HTR-8/SVneo (cell line): ENCODE measurements around the gene TYMP.
"Not testable (repeated sequence)": the region's sequence is repeated elsewhere in the genome, so short reads cannot be mapped to it uniquely, and the experiment has no call there.

Source experiments
- DNase-seq: peaks from one replicate; pipeline ENCODE4 v3.0.0; 2011; ENCODE audit warnings: low spot score, mixed read lengths; ENCODE audit not compliant: insufficient read length
- FAIRE-seq: peaks from 2 replicates; lab custom pipeline; 2011; peaks lifted over from hg19 to GRCh38; lab: Jason Lieb, UNC

TYMP gene

DNA sequence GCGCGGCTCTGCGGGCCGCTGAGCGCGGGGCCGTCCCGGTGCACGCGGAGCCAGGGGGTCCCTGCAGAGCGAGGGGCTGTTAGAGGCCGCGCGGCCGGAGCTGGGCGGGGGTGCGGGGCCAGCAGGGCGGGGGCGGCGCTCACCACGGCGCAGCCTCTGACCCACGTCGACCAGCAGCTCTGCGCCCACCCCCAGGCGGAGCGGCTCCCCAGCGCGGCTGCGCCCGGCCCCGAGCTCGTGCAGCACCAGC is 4.0 kb downstream of the TYMP start:
- DNase-seq (no peak), FAIRE-seq (no peak)

DNA sequence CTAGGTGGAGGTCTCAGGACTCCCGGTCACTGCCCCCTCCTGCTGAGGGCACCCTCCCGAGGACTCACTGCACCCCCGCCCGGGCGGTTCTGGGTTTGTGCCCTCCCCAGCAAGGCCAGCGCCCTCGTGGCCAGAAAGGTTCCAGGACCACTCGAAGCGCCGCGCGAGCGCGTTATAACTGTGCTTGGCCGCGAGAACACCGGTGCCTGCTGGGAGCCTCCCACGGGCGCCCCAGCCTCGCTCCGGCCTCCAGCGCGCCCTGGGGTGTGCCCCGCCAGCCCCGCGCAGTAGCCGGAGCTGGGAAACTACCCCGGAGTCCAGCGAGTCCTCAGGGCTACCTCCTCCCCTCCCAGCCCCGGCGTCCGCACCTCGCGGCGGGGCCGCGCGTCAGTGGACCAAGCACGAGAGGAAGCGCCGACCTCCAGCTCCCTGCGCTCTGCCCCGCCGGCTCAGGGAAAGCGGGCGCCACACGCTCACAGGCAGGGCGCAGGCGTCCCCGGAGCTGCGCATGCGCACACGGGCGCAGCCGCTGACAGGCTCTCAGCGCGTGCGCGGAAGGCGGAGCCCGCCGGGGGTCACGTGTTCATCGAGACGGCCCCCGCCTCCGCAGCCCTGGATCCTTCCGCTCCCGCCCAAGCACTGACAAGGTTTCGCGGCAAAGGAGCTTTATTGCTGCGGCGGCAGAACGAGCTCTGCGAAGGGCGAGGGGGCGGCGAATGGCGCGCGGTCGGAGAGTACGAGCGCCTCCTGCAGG is 4.5 kb downstream of the TYMP start, which contains the start of gene SCO2:
Gene SCO2, minus strand, starts transcription at position 495 of the 754 bp plus-strand sequence. CDS start 1,187 bp downstream, outside the sequence.
- DNase-seq (peak; percentile 96), FAIRE-seq (peak; percentile 87)

DNA sequence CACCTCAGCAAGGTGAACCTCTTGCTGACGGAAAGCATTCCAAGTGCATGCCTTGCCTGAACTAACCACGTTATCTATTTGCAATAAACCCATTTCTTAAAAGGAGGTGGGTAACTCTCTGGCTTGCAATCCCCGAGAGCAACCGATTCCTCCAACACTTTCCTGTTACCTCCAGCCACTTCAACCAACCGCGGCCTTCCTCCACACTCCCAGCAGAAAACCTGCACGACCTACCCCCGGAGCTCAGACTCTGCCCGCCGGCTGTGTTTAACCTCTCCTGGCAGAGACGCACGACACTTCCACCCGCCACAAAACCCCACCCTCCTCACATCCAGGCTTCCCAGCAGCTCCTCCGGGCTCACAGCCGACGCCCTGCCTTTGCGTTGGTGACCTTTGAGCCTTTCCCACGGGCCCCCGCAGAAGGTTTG is 5.1 kb downstream of the TYMP start:
- FAIRE-seq (no peak), DNase-seq (no peak)

DNA sequence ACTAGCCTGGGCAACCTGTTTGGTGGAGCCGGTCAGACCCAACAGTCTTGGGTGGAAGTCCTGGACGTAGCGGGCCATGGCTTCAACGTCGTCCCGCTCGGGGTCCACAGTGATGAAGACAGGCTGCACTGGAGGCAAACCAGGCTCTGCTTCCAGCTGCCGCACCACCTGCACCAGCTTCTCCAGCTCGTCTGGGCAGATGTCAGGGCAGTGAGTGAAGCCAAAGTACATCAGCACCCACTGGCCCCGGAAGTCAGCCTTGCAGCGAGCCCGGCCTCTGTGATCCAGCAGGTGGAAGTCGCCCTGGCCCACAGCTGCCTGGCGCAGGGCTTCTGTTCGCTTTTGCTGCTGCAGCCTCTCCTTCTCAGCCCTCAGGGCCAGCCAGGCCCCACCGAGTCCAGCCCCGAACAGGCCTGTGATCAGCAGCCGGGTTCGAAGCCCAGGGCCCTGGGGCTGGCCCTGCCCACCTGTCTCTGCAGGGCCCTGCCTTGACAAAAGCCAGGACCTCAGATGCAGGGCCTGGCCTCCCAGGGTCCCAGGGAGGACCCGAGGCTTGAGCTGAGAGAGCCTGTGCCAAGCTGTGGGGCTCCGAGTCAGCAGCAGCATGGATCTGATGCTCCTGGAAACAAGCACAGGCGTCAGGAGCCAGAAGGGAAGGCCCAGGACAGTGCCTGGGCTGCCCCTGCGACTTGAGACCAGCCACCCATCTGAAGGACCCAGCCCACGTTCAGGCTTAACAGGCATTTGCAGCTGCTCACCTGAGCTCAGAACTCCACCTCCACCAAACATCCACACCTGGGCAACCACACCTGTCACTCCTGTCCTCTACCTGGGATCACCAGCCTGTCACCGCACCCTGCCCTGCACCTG is 5.8 kb downstream of the TYMP start:
- DNase-seq: no peak
- no peak for FAIRE-seq

DNA sequence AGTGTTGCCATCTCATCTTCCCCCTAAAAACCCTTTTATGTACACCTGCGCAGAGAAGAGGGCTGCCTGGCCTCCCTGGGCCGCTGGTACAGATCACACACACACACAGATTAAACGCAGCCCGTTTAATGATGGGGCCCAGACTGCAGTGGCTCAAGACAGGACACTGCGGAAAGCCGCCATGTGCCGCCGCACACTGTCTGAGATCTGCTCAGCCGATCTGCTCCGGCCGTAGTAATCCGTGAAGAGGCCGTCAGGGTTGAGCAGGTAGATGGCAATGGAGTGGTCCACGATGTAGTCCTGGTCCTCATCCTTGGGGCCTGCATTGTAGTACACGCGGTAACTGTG is 6.4 kb downstream of the TYMP start:
- DNase-seq (no peak), FAIRE-seq (no peak)

DNA sequence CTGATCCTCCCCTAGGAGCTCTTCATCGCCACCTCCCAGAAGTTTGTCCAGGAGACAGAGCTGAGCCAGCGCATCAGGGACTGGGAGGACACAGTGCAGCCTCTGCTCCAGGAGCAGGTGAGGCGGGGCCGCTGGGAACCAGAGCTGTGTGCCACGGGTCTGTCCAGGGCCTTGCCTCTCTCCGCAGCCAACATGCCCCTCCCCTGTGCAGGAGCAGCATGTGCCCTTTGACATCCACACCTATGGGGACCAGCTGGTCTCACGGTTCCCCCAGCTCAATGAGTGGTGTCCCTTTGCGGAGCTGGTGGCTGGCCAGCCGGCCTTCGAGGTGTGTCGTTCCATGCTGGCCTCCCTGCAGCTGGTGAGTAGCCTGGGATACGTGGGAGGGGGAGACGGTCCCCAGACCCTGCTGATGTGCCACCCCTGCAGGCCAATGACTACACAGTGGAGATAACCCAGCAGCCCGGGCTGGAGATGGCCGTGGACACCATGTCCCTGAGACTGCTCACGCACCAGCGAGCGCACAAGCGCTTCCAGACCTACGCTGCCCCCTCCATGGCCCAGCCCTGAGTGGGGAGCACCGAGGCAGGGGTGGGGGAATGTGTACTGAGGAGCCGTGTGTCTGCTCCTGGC is 6.9 kb downstream of the TYMP start:
- FAIRE-seq: no peak
- no peak for DNase-seq

DNA sequence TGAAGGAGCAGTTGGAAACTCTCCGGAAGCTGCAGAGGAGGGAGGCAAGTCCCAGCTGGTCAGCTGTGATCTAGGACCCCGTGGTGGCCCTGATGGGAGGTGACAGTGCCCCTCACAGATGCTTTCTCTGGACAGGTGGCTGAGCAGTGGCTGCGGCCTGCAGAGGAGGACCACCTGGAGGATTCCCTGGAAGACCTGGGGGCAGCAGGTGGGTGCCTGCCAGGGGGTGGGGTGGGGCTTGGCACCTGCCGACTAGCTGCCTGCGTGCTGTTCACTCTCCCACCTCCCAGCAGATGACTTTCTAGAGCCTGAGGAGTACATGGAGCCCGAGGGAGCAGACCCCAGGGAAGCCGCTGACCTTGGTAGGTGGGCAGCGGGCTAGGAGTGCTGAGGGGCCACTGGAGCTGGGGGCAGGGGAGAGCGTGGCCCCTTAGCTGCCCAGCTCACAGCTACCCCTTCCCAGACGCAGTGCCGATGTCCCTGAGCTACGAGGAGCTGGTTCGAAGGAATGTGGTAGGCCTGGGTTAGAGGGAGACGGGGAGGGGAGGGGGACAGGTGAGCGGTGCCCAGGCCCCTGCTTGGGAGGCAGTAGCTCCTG is 7.5 kb downstream of the TYMP start:
- DNase-seq: no peak
- FAIRE-seq: no peak

DNA sequence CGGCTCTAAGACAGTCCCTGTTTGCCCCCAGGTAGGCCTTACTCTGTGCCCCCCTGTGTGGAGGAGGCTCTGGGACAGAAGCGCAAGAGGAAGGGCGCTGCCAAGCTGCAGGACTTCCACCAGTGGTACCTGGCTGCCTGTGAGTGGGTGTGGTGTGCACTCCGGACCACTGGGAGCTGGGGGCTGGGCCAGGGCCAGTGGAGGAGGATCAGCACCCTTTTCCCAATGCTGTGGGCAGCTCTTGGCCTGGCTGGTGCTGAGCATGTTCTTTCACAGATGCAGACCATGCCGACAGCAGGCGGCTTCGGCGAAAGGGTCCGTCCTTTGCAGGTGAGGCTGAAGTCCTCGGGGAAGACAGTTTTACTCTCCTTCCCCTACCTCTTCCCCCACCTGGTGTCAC is 8.1 kb downstream of the TYMP start:
- DNase-seq: no peak
- no peak for FAIRE-seq

- no peak for FAIRE-seq
Measured at GRCh38 chr22:50520826-50521453, 8.9 kb downstream of the TYMP start.

GRCh38 chr22:50520184-50520583 is 9.6 kb downstream of the TYMP start:
- DNase-seq, FAIRE-seq: not testable (repeated sequence)

More at GRCh38 chr22:50520826-50521453, 8.9 kb downstream of the TYMP start:
- no peak for DNase-seq

DNA sequence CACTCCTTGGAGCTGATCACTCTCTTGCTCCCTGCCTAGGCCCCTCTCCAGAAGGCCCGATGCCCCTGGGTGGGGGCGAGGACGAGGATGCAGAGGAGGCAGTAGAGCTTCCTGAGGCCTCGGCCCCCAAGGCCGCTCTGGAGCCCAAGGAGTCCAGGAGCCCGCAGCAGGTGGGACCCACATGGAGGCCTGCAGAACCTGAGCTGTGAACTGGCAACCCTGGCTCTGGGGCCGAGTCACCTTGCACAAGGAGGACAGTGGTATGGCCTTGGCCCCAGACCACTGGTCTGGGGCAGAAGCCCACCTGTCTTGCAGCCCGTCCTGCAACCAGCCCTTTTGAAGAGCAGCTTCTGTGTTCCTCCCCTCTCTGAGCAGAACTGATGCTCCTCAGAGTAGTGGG is 10.7 kb downstream of the TYMP start:
- DNase-seq (no peak), FAIRE-seq (no peak)

- DNase-seq (no peak), FAIRE-seq (no peak)
Measured at GRCh38 chr22:50518606-50519005, 11.2 kb downstream of the TYMP start.

GRCh38 chr22:50517495-50518260 is 12.1 kb downstream of the TYMP start:
- FAIRE-seq (no peak), DNase-seq (no peak)

DNA sequence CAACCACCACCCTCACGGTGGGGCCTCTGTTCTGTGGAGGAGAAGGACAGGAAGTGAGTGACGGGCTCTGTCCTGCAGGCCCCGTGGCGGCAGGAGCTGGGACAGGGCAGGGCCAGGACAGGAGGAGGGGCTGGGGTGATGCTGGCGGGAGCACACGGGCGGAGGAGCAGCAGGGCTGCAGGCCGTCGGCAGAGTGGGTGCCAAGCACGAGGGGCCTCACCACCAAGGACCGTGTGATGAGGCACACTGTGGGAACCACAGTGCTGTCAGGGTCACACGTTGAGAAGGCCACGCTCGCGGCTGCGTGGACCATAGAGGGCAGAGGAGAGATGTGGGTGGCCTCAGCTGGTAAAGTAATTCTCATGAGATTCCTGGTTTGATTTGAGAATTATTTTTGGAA is 12.9 kb downstream of the TYMP start:
- FAIRE-seq: no peak
- DNase-seq: no peak

- no peak for FAIRE-seq
- no peak for DNase-seq
Measured at GRCh38 chr22:50516068-50516467, 13.7 kb downstream of the TYMP start.

- no peak for FAIRE-seq
- DNase-seq: no peak
Measured at GRCh38 chr22:50513175-50513574, 16.6 kb downstream of the TYMP start.

GRCh38 chr22:50508897-50509296 is 20.9 kb downstream of the TYMP start:
- DNase-seq: no peak
- FAIRE-seq: peak; percentile 9

DNA sequence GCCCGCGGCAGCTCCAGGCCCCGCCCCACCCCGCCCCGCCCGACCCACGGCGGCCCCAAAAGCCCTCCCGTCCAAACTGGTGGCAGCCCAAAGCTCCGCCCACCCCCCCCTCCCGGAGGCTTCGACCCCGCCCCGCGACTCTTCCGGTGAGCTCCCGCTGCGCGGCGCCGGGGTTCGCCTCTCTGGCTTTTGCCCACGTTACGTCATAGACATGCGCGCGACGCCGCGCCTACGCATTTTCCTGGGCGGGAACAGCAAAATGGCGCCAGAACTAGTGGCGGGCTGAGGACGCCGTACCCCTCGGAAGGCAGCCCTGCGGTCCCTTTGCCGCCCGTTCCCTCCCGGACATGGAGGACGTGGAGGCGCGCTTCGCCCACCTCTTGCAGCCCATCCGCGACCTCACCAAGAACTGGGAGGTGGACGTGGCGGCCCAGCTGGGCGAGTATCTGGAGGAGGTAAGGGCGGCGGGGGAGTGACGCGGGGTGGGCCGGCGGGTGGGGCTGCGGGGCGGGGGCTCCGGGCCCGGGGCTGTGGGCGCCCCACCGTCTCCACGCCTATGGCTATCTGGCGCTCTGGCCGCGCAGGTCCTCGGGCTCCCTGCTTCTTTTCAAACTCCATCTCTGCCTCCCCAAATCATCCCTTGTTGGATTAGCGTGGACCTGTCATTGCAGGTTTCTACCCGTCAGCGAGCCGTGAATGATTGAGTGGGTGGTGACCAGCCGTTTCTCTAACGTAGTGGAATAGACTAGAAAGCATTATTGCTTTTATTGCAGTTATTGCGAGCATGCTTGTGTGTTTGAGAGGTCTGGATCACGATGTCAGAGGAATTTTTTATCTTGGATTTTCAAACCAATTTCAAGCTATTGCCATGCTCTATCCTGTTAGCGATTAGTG is 21.6 kb downstream of the TYMP start, which contains the start of gene NCAPH2:
Gene NCAPH2, plus strand, starts transcription at position 234 of the 894 bp plus-strand sequence. Its CDS starts 114 bp downstream, at position 348.
- DNase-seq (peak; percentile 91), FAIRE-seq (peak; percentile 77)
